IPS DF 4.7 (cell line): ENCODE results near the gene PDGFRB.

Experiments
- DNase-seq: peaks from one replicate; pipeline ENCODE4 v3.0.0-alpha.2; 2013; ENCODE audit warnings: low spot score; ENCODE audit errors: extremely low read depth

The PDGFRB gene

DNA sequence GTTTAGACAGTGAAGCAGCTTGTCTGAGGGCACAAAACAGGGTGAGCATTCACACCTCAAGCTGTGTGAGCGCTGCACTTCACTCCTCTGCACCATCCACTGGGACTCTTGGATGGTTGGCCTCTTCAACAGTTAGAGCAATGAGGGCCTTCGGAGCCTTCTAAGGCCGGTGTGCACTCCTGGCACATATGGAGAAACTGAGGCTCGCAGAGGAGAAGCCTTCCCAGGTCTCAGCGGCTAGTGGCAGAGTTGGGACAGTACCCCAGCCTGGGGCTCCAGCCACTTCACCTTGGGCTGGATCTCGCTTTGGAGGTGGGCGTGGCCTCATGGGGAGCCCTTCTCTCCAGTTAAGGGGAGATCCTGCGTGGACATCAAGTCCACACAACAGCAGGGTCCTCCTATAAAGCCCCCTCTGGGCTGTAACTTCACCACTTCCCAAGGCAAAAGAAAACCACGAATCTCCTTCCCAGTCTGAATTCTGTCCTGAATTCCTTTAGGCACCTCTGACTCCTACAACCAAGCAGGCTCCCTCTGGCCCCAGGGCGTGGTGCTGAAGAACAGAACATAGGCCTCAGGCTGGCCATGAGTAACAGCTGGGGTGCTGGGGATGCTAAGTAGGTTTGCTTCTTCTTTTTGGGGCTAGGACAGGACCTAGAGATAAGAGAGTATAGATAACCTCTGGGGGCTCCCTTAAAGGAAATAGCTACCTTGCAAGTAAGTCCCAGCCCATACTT is 38.8 kb downstream of the PDGFRB start:
- DNase-seq, result no peak

DNA sequence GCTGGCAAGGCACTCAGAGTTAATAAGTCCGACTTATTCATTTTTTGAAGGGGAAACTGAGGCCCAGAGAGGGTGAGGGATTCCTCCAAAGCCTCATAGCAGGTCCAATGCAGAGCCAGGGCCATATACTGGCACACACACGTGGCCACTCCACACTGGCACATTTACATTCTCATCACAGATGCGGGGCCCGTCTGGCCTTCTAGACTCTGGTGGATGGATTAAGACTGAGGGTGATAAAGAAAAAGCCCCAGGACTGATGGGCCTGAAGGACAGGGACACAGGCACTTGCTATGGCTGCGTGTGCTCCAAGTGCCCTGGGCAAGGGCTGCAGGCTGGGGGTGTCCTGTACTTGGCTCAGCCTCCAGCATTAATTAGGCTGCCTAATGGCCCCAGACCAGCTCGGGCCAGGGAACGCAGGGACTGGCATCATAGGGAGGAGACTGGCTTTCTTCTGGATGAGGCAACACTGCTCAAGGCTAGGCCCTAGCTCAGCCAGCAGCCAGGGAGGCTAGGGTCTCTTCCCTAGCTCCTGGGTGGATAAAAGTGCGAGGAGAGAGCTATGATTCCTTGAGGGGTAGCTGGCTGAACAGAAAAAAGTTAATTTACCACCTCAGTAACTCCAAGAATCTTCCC is 40.8 kb downstream of the PDGFRB start:
- DNase-seq, result no peak

DNA sequence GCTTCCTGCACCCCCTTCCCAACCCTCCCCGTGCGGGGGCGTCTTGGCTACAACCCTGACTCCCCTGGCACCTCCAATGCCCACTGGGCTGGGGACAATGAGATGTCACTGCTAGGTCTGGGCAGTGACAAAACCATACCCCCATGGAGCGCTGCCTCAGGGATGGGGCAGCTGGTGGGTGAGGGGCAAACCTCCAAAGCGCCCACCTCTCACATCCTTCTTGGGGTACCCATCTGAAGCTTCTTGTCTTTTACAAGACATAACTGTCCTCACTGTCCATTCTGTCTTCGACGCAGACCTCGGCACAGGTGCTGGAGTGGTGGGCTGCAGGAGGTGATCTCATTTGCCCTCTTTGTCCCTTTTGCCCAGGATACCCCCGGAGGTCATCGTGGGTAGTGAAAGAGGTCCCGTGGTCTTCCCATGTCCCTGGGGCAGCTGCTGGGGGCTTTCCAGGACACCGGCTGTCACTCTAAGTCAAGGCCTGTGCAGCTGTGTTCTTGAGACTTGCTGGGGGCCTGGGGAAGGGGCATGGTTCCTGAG is 41.5 kb downstream of the PDGFRB start:
- DNase-seq, result no peak

- DNase-seq, result no peak
Observed at GRCh38 chr5:150113047-150113744, 42.4 kb downstream of the PDGFRB start.

- DNase-seq, result no peak
Observed at GRCh38 chr5:150112201-150113046, 43.2 kb downstream of the PDGFRB start.

DNA sequence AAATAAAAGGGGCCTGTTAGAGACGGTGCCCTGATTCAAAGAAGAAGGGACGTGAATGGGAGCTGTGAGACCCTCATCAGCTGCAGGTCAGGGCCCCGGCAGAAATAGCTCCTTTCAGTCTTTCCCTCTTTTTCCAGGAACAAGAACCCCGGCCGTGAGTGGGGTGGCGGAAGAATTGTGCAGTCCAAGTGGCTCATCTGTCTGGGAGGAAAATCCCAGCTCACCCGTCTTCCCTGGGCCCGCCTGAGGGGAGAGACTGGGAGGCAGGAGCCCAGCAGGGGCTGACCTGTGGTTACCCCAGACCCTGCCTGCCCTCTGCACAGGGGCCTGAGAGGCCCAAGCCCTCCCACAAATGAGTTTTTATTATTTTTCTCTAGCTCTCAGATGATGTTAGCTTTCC is 44.5 kb downstream of the PDGFRB start:
- DNase-seq, result no peak

DNA sequence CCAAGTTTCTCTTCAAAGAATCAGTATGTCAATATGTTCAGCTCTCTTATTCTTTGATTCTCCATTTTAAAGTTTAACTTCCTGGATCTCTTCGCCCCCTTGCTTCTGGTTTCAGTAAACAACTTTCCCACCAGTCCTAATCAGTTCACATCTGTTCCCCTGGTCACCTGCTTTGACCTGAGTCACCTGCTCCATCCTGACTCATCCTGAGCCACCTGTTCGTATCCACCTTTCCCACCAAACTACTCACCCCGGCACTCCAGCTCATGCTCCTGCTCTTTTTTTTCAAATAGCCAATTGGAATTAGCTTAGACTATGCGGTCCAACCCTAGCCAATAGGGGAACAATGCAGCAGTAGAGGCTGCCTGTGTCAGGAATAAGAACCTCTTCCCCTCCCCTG is 45.7 kb downstream of the PDGFRB start:
- no peak for DNase-seq

DNA sequence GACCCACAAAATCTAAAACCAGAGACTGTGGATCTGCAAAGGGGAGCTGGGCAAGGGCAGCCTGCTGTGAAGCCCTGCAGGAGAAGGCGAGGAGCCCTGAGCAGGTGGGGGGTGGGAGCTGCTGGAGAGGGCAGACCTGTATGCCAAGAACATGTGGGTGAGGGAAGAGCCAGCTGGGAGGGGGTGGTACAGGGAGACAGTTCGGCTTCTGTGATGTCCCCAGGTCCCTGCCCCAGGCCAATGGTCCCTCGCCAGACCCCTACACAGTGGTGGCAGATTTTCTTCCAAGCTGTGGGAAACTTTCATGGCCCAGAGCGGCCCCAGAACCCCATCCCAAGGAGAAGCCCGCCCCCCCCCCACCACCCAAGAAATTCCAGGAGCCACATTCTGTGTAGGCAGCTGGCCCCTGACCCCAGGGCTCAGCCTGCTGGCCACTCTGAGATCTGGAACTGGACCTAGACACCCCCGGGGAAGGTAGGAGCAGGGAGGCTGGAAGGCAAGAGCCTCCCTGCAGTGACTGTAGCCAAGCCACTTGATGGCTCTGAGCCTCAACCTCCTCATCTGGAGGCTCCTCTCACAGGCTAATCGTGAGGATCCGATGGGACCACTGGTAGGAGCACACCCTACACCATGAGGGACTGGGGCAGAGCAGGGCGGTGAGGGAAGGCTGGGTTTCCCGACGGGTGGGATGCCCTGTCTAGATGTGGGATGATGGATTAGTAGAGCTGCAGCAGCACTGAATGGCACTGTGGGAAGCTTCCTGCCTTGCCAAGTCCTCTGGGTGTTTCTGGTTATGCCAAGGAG is 46.7 kb downstream of the PDGFRB start:
- DNase-seq, result no peak

GRCh38 chr5:150107909-150108447 is 47.7 kb downstream of the PDGFRB start:
- DNase-seq, result no peak

DNA sequence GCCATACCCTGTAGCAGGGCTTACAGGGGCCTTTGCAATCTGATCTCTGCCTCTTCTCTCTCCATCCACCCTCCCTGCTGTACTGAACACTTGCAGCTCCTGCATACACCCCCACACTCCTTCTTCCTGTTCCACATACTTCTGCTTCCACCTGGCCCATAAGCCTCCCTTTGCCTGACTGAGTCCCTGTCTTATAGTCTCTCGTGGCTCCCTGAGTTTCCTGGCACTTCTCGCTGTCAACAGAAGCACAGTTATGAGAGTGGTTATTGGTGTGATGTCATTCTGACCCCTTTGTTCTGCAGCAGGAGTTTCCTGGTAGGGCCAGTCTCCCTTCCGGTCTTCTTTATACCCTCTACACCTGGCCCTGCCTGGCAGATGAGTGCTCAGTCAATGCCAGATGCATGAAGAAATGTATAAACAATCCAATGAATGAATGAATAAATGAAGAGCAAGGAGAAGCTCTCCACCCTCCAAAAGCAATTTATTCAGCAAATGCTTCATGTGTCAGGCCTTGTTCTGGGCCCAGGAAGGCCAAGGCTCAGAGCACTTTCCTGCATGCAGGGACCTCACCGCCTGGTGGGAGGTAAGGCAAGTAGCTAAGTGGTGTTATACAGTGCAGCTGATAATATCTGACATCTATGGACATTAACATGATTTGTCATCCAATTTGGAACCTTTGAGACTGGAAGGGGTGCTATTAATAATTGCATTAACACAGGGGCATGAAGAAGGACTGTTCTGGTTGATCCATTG is 48.8 kb downstream of the PDGFRB start:
- DNase-seq, result no peak

DNA sequence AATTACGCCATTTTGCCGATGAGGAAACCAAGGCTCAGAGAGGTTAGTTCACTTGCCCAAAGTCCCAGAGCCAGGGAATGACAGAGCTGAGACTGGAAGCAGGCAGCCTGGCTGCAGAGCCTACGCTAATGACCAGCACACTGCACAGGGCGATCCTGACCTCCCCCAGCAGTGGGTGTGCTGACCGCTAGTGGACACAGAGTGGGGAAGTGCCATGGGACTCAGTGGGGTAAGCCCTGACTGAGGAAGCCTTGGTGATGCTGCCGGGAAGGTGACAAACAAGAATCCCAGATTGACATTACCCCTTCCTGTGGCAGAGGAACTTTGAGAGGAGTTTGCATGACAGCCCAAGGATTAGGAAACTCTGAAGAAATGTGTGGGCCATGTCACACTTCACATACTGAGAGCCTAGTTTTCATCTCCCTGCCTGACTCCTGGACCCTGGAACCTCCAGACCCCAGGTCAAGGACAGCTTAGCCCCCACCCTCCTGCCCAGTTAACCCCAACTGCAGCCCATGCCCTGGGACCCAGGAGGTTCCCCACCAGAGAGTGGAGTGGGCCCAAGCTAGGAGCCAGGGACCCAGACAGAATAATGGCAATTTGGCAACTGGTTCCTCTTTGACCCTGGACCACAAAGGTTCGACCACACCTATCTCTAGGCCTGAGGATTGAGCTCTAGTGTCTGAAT is 49.6 kb downstream of the PDGFRB start:
- no peak for DNase-seq

DNA sequence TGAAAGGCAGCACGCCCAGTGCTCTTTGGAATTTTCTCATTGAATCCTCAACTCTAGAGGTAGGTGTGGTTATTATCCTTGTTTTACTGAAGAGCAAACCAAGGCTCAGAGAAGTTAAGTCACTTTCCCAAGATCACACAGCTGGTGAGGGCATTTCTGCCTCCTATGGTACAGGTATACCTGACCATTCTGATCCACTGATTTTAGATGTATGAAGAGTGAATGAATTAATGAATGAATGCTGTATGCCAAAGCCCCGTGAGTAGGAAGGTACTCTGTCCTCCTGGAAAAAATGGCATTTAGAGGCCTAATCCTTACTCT is 51.1 kb downstream of the PDGFRB start:
- no peak for DNase-seq

GRCh38 chr5:150103678-150104549 is 51.7 kb downstream of the PDGFRB start:
- DNase-seq, result no peak

DNA sequence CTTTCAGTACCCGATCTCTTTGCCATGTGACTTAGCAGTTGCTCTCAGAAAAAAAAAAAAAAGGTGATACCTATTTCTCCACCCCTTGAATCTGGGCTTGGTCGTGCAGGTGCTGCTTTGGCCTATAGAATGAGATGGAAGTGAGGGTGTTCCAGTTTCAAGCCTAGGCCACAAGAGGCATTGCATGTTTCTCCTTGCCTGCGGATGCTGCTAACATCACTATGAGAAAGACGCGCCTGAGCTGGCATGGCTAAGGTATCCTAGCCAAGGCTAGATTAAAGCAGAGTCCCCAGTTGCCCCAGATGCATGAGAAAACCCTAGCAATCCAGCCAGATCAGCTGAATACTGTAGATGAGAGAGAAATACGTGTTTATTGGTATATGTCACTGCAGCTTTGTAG is 54.6 kb downstream of the PDGFRB start:
- no peak for DNase-seq

DNA sequence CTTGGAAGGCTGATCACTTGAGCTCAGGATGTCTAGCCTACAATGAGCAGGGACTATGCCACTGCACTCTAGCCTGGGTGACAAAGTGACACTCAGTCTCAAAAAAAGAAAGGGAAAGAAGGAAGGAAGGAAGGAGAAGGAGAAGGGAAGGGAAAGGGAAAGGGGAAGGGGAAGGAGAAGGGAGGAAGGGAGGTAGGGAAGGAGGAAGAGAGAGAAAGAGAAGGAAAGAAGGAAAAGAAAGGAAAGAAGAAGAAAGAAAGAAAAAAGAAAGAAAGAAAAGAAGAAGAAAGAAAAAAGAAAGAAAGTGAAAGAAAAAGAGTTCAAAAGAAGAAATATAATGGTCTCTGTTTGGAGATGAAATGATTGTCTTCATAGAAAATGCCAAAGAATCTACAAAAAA is 58.5 kb downstream of the PDGFRB start:
- no peak for DNase-seq

GRCh38 chr5:150092159-150092787 is 63.4 kb downstream of the PDGFRB start:
- no peak for DNase-seq

GRCh38 chr5:150085950-150086715 is 69.5 kb downstream of the PDGFRB start, which contains the start of gene CSF1R:
Gene CSF1R, minus strand, starts transcription at chr5:150086554. Its CDS starts 127 bp downstream, at chr5:150086427.
- no peak for DNase-seq
